Spleen (tissue), 11 donors: ENCODE data around the gene LMCD1. TPM values are rescaled to one million over a fixed set of nuclear protein-coding genes. Genes with fewer than 3 reads are reported as not detected.

Source experiments
- DNase-seq: peaks from one replicate; pipeline ENCODE4 v3.0.0-alpha.2; 2020
- H3K27ac ChIP-seq, 8 donors: fragments of 200-600 bp; sonication (generic) in 7 of 8; 1 replicate in 4 of 8; 2 replicates in 4 of 8; pipeline versions ENCODE4 v1.5.0 to v1.8.0; 2016 to 2021; ENCODE audit warnings: inconsistent platforms in 4 of 8, mild to moderate bottlenecking in 4 of 8, moderate library complexity in 1 of 8
- H3K27me3 ChIP-seq, 7 donors: fragments of 200-600 bp; sonication (generic) in 6 of 7; replicated peaks in 1 of 7; 1 replicate in 4 of 7; 2 replicates in 3 of 7; pipeline versions ENCODE4 v1.5.0 to v1.8.0; 2016 to 2021; ENCODE audit warnings: inconsistent platforms in 3 of 7, mild to moderate bottlenecking in 1 of 7
- H3K36me3 ChIP-seq, 6 donors: fragments of 200-600 bp; sonication (generic) in 5 of 6; 1 replicate in 4 of 6; 2 replicates in 2 of 6; pipeline versions ENCODE4 v1.5.0 to v1.8.0; 2016 to 2021; ENCODE audit warnings: inconsistent platforms in 2 of 6
- H3K4me1 ChIP-seq, 6 donors: fragments of 200-600 bp; sonication (generic) in 5 of 6; 1 replicate in 3 of 6; 2 replicates in 3 of 6; pipeline versions ENCODE4 v1.5.0 to v1.8.0; 2016 to 2021; ENCODE audit warnings: inconsistent platforms in 3 of 6
- H3K4me3 ChIP-seq, 8 donors: fragments of 200-600 bp; sonication (generic) in 7 of 8; 1 replicate in 4 of 8; 2 replicates in 4 of 8; pipeline versions ENCODE4 v1.5.0 to v1.8.0; 2016 to 2021; ENCODE audit warnings: inconsistent platforms in 4 of 8, mild to moderate bottlenecking in 4 of 8, moderate library complexity in 2 of 8
- H3K9me3 ChIP-seq, 8 donors: fragments of 200-600 bp; sonication (generic) in 7 of 8; 1 replicate in 4 of 8; 2 replicates in 4 of 8; pipeline versions ENCODE4 v1.5.0 to v1.8.0; 2016 to 2021; ENCODE audit warnings: inconsistent platforms in 4 of 8
- POLR2A ChIP-seq, 3 donors: fragments of 450-650 bp; IDR thresholded peaks; one replicate each; pipeline ENCODE4 v1.5.1; 2017; ENCODE audit warnings: antibody characterized with exemption in 3 of 3, mild to moderate bottlenecking in 1 of 3
- POLR2AphosphoS5 ChIP-seq, 3 donors: sonication (generic); formaldehyde crosslinking; IDR thresholded peaks; one replicate each; pipeline ENCODE4 v1.5.1; 2017; ENCODE audit warnings: antibody characterized with exemption in 3 of 3
- WGBS, 5 donors: extraction: QIAGEN DNeasy Blood & Tissue Kit in 3 of 5; methylation state at CpG; one replicate each; pipeline versions ENCODE4 v1.1.5 to v1.1.7; 2013 to 2018; 5-methylcytosine and 5-hydroxymethylcytosine counted together
- intact Hi-C: fragments of 100-400 bp; cut with DNase I; formaldehyde crosslinking; loops from one replicate; pipeline ENCODE4 v1.15.0; 2023; ENCODE audit warnings: low total_unique reads
- polyA plus RNA-seq, 3 donors: library from polyadenylated mRNA; stranded (reverse); fragments of 200-250 nt; gene quantifications; one replicate each; pipeline ENCODE4 v1.2.1, GENCODE V29; 2013
- total RNA-seq, 7 donors: library from RNA; depleted of rRNA in 3 of 7; stranded (reverse); fragments of >200 nt in 3 of 7; fragmentation: NEBNext Ultra II Directional in 4 of 7; extraction: Animal tissue kit (Norgen Biotek cat#: 25700) in 4 of 7; gene quantifications; one replicate each; pipeline versions ENCODE4 v1.1.0 to v1.2.1, GENCODE V29; 2016 to 2021
- TF ChIP-seq, protein P1 (sequence below), 11 experiments: fragments of 200-600 bp in 7 of 11; fragments of 450-650 bp in 4 of 11; sonication (generic) in 4 of 11; IDR thresholded peaks in 8 of 11; conservative IDR thresholded peaks in 3 of 11; 1 replicate in 7 of 11; 2 replicates in 4 of 11; pipeline versions ENCODE4 v1.4.0 to v1.8.0; 2016 to 2021; ENCODE audit warnings: antibody characterized with exemption in 11 of 11, inconsistent platforms in 4 of 11, mild to moderate bottlenecking in 1 of 11
- donor health status: healthy with polysubstance abuse.
- donor health status: DM: no; HTN: no; CAD: no; lungs with moderate emphysema.
- donor health status: DM: no; HTN: no; CAD: no.
- donor health status: Bipolar disorder and iron deficiency.
- donor health status: healthy.
- donor health status: DM: no; HTN: no; CAD: no.
- donor health status: DM: yes; HTN: yes; CAD: no.

LMCD1 gene
- total and polyA plus RNA-seq, 10 donors, result 24.5 to 203 (median 78.7) TPM

DNA sequence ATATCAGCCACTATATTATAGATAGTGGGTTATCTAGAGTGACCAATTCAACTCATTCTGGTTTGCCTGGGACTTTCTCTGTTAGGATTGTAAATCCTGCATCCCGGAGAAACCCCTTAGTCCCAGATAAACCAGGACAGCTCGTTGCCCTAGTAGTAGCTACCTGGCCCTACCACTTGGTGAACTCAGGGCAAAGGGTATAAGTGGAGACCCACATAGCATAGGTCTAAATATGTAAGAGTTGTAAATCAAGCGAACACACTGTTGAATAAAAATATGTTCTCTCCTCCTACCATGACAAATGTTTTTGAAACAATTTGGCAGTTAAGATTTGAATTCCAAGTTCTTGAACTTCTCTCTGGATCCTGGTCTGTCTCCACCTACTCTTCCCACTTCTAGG is 15.7 kb upstream of the LMCD1 start:
- TF ChIP-seq POLR2A (IDR thresholded peaks at IDR 0.05) (no peak), POLR2AphosphoS5 (IDR thresholded peaks at IDR 0.05) (no peak)
- TF ChIP-seq, protein P1, sequence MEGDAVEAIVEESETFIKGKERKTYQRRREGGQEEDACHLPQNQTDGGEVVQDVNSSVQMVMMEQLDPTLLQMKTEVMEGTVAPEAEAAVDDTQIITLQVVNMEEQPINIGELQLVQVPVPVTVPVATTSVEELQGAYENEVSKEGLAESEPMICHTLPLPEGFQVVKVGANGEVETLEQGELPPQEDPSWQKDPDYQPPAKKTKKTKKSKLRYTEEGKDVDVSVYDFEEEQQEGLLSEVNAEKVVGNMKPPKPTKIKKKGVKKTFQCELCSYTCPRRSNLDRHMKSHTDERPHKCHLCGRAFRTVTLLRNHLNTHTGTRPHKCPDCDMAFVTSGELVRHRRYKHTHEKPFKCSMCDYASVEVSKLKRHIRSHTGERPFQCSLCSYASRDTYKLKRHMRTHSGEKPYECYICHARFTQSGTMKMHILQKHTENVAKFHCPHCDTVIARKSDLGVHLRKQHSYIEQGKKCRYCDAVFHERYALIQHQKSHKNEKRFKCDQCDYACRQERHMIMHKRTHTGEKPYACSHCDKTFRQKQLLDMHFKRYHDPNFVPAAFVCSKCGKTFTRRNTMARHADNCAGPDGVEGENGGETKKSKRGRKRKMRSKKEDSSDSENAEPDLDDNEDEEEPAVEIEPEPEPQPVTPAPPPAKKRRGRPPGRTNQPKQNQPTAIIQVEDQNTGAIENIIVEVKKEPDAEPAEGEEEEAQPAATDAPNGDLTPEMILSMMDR (IDR thresholded peaks at IDR 0.05 in 8 of 11, conservative IDR thresholded peaks at IDR 0.05 in 3 of 11), result no peak
- no peak overlapping the region for H3K27ac ChIP-seq

DNA sequence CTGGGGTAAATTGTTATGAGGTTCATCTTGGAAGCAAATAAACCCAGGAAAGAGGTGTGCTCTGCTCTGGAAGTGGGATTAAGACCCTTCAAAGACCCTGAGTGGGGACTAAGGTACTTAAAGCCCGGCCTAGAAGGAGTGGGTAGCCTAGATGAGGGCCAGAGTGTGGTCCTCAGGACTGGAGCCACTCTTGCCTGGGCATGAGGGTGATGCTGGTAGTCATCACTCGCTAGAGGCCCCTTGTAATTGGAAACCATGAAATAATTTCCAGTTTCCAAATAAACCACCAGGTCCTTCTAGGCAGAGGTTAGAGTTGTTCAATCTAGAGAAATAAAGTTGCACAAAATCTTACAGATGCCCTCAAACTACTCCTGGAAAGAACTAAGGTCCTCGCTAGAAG is 15.2 kb upstream of the LMCD1 start:
- no peak for DNase-seq
- H3K4me3 ChIP-seq, result no peak overlapping the region
- no peaks in the 10 kb centered on the region for H3K36me3 ChIP-seq
- intact Hi-C loops, result no loop called here
- TF ChIP-seq, protein P1 (IDR thresholded peaks at IDR 0.05 in 8 of 11, conservative IDR thresholded peaks at IDR 0.05 in 3 of 11), result no peak
- TF ChIP-seq POLR2A (IDR thresholded peaks at IDR 0.05) (no peak), POLR2AphosphoS5 (IDR thresholded peaks at IDR 0.05) (no peak)
- no peaks in the 10 kb centered on the region for H3K27me3 ChIP-seq
- H3K4me1 ChIP-seq, result peaks cover 0 to 16% (median 8%) of the 10 kb centered on the region in 6 donors
- H3K27ac ChIP-seq, result no peak overlapping the region
- no peaks in the 10 kb centered on the region for H3K9me3 ChIP-seq
- WGBS, 5 donors, result 77 to 92% (median 85%) methylated on average over 3 of the region's 3 CpGs

More for the DNA sequence above, 15.7 kb upstream of the LMCD1 start:
- Histone ChIP-seq H3K4me1 (peaks cover 0 to 15% (median 8%) of the 10 kb centered on the region in 6 donors), H3K9me3 (no peaks in the 10 kb centered on the region), H3K36me3 (no peaks in the 10 kb centered on the region), H3K4me3 (no peak overlapping the region), H3K27me3 (no peaks in the 10 kb centered on the region)
- DNase-seq, result no peak
- 55 to 78% (median 60%) methylated on average over 3 of the region's 3 CpGs for WGBS, 5 donors
- intact Hi-C loops, result no loop called here

DNA sequence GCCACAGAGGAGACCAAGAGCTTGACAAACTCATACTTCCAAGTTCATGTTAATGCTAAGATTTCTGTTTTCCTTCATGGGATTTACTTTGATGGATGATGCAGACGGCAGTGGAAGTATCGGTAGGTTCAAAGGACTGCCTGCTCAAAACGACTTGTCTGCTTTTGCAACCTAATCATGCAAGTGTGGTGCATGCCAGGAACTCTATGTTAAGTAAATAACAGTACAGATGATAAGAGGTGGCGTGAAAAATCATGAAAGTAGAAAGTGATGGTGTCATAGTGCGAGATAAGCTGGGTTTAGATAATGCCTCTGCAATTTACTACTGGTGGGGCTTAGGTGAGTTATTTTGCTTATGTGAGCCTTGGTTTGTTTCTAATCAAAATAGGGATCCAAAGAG is 14.7 kb upstream of the LMCD1 start:
- intact Hi-C loops, result no loop called here
- H3K27ac ChIP-seq, result no peak overlapping the region
- peaks cover 0 to 21% (median 9%) of the 10 kb centered on the region in 6 donors for H3K4me1 ChIP-seq
- no peak for DNase-seq
- no peak overlapping the region for H3K4me3 ChIP-seq
- TF ChIP-seq POLR2AphosphoS5 (IDR thresholded peaks at IDR 0.05), result no peak
- TF ChIP-seq, protein P1 (IDR thresholded peaks at IDR 0.05 in 8 of 11, conservative IDR thresholded peaks at IDR 0.05 in 3 of 11), result no peak
- no peak for TF ChIP-seq POLR2A (IDR thresholded peaks at IDR 0.05)
- no peaks in the 10 kb centered on the region for H3K27me3 ChIP-seq
- H3K9me3 ChIP-seq, result no peaks in the 10 kb centered on the region
- no peaks in the 10 kb centered on the region for H3K36me3 ChIP-seq
- WGBS, 5 donors, result 65 to 82% (median 72%) methylated on average over 5 of the region's 5 CpGs

DNA sequence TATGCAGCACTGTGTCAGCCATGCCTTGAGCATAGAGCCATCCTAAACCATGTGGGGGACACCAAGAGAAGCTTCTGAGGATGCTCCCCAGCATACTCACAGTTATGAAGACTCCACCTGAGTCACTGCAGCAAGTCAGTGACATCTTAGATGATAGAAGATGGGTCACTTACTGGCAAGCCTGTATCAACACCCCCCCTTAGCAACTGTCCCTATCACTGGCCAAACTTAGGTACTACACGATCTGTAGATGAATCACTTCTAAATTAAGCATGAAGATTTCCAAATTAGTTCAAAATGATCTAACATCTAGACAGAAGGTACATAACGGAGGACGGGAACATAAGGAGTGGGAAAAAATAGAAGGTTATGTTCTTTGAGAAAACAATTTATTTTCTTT is 13.2 kb upstream of the LMCD1 start:
- no peaks in the 10 kb centered on the region for H3K36me3 ChIP-seq
- H3K4me3 ChIP-seq, result no peak overlapping the region
- H3K4me1 ChIP-seq, result peaks cover 0 to 12% (median 3%) of the 10 kb centered on the region in 6 donors
- H3K27me3 ChIP-seq, result no peaks in the 10 kb centered on the region
- H3K27ac ChIP-seq, result no peak overlapping the region
- DNase-seq, result no peak
- intact Hi-C loops, result no loop called here
- TF ChIP-seq POLR2AphosphoS5 (IDR thresholded peaks at IDR 0.05) (no peak), POLR2A (IDR thresholded peaks at IDR 0.05) (no peak)
- TF ChIP-seq, protein P1 (IDR thresholded peaks at IDR 0.05 in 8 of 11, conservative IDR thresholded peaks at IDR 0.05 in 3 of 11), result no peak
- no peaks in the 10 kb centered on the region for H3K9me3 ChIP-seq
- 83 to 95% (median 90%) methylated on average over 3 of the region's 3 CpGs for WGBS, 5 donors
